Endothelial cell of umbilical vein (primary cell): ENCODE measurements around the gene CEACAM7. TPM values are rescaled to one million over a fixed set of nuclear protein-coding genes. Genes with fewer than 3 reads are reported as not detected.

Source experiments
- BruUV-seq: library from RNA; stranded (reverse); fragments of 400-500 nt; replicated peaks from 2 replicates; lab custom pipeline; 2021; lab: Mats Ljungman, UMichigan
- CTCF ChIA-PET: fragments of 300-600, 350-600 bp; sonication (Branson Sonifier 250); formaldehyde crosslinking; loops from one replicate; lab custom pipeline; 2021; ENCODE audit warnings: antibody characterized with exemption, inconsistent platforms; lab: Charles Lee
- POLR2A ChIA-PET: fragments of 300-600, 350-600 bp; sonication (Branson Sonifier 250); formaldehyde crosslinking; loops from one replicate; lab custom pipeline; 2021; ENCODE audit warnings: antibody characterized with exemption, inconsistent platforms; lab: Charles Lee
- DNase-seq: peaks from one replicate; pipeline ENCODE4 v3.0.0-alpha.2; 2011; ENCODE audit warnings: low read depth, low spot score
- FAIRE-seq: peaks from 2 replicates; lab custom pipeline; 2011; peaks lifted over from hg19 to GRCh38; lab: Jason Lieb, UNC
- H2AFZ ChIP-seq: 2 replicates; pipeline ENCODE4 v1.6.0; 2012; ENCODE audit warnings: low read depth, low read length, control low read depth, inconsistent platforms
- H3K27ac ChIP-seq: 2 replicates; pipeline ENCODE4 v1.5.1; 2011; ENCODE audit warnings: low read depth, mild to moderate bottlenecking, control low read depth, low read length, moderate library complexity; ENCODE audit not compliant: insufficient read depth
- H3K27me3 ChIP-seq, 2 experiments: 2 replicates each; pipeline versions ENCODE4 v1.6.0 to v1.6.1; 2011; ENCODE audit warnings: low read length in 2 of 2, mixed read lengths in 1 of 2; ENCODE audit not compliant: control insufficient read depth in 2 of 2, insufficient read depth in 2 of 2
- H3K36me3 ChIP-seq, 2 experiments: 2 replicates in 1 of 2; 3 replicates in 1 of 2; pipeline ENCODE4 v1.5.1; 2011; ENCODE audit warnings: low read length in 2 of 2, mild to moderate bottlenecking in 1 of 2, moderate library complexity in 1 of 2; ENCODE audit not compliant: control insufficient read depth in 2 of 2, insufficient read depth in 2 of 2; ENCODE audit errors: extremely low read depth in 1 of 2
- H3K4me1 ChIP-seq: 3 replicates; pipeline ENCODE4 v1.5.1; 2011; ENCODE audit warnings: mild to moderate bottlenecking, low read length; ENCODE audit not compliant: control insufficient read depth, insufficient read depth; ENCODE audit errors: extremely low read depth
- H3K4me2 ChIP-seq: 2 replicates; pipeline ENCODE4 v1.6.1; 2011; ENCODE audit warnings: low read length, control low read depth, mixed read lengths; ENCODE audit not compliant: insufficient read depth
- H3K4me3 ChIP-seq, 3 experiments: fragments of 200-600 bp in 1 of 3; sonication (generic), shearing (Covaris generic) in 1 of 3; replicated peaks in 1 of 3; 2 replicates each; pipeline ENCODE4 v1.5.1; 2011 to 2016; ENCODE audit warnings: control low read depth in 3 of 3, low read length in 3 of 3, mild to moderate bottlenecking in 2 of 3, inconsistent platforms in 1 of 3, low read depth in 1 of 3, moderate library complexity in 1 of 3; ENCODE audit not compliant: insufficient read depth in 1 of 3
- H3K79me2 ChIP-seq: 2 replicates; pipeline ENCODE4 v1.6.0; 2012; ENCODE audit warnings: low read length, inconsistent platforms; ENCODE audit not compliant: control insufficient read depth, insufficient read depth
- H3K9ac ChIP-seq: replicated peaks from 2 replicates; pipeline ENCODE3; 2011; ENCODE audit warnings: low read length, control low read depth; ENCODE audit not compliant: insufficient read depth; ENCODE audit errors: extremely low read depth
- H3K9me1 ChIP-seq: replicated peaks from 3 replicates; pipeline ENCODE4 v1.6.0; 2011; ENCODE audit warnings: mild to moderate bottlenecking, low read length; ENCODE audit not compliant: control insufficient read depth, insufficient read depth; ENCODE audit errors: extremely low read depth
- H3K9me3 ChIP-seq: replicated peaks from 2 replicates; pipeline ENCODE4 v1.5.1; 2012; ENCODE audit warnings: low read length, inconsistent platforms; ENCODE audit not compliant: control insufficient read depth, insufficient read depth
- H4K20me1 ChIP-seq: replicated peaks from 2 replicates; pipeline ENCODE3; 2011; ENCODE audit warnings: mild to moderate bottlenecking, low read length; ENCODE audit not compliant: control insufficient read depth, insufficient read depth; ENCODE audit errors: extremely low read depth
- CTCF ChIP-seq, 2 donors: IDR thresholded peaks; 1 replicate in 1 of 2; 2 replicates in 1 of 2; pipeline ENCODE4 v1.5.1; 2011; ENCODE audit warnings: low read length in 2 of 2, mild to moderate bottlenecking in 2 of 2, moderate library complexity in 2 of 2, control low read depth in 1 of 2, inconsistent platforms in 1 of 2, low read depth in 1 of 2; ENCODE audit not compliant: insufficient read depth in 1 of 2; ENCODE audit errors: extremely low read depth in 1 of 2
- EZH2 ChIP-seq: IDR thresholded peaks from 2 replicates; pipeline ENCODE4 v1.6.1; 2012; ENCODE audit warnings: borderline replicate concordance, low read depth, mild to moderate bottlenecking, moderate library complexity, low read length, inconsistent platforms; ENCODE audit not compliant: severe bottlenecking
- FOS ChIP-seq: IDR thresholded peaks from 2 replicates; pipeline ENCODE4 v1.6.1; 2011; ENCODE audit warnings: mild to moderate bottlenecking, low read length, moderate library complexity, borderline replicate concordance; ENCODE audit not compliant: insufficient read depth
- GATA2 ChIP-seq: IDR thresholded peaks from 2 replicates; pipeline ENCODE4 v1.7.0; 2011; ENCODE audit warnings: low read depth, mild to moderate bottlenecking, moderate library complexity, mixed read lengths, low read length; ENCODE audit not compliant: insufficient read length, insufficient read depth
- JUN ChIP-seq: IDR thresholded peaks from 2 replicates; pipeline ENCODE4 v1.6.1; 2011; ENCODE audit warnings: borderline replicate concordance, low read depth; ENCODE audit not compliant: insufficient read length, insufficient read depth
- MAX ChIP-seq: IDR thresholded peaks from 2 replicates; pipeline ENCODE4 v1.6.1; 2011; ENCODE audit not compliant: insufficient read depth, insufficient read length
- MYC ChIP-seq: IDR thresholded peaks from one replicate; pipeline ENCODE4 v1.6.1; 2011; ENCODE audit warnings: mild to moderate bottlenecking, low read depth, low read length
- POLR2A ChIP-seq: IDR thresholded peaks from 2 replicates; pipeline ENCODE4 v1.6.1; 2012; ENCODE audit warnings: low read depth, mild to moderate bottlenecking, control low read depth, low read length
- POLR2AphosphoS5 ChIP-seq: IDR thresholded peaks from 2 replicates; pipeline ENCODE4 v1.6.1; 2012; ENCODE audit warnings: low read depth, mild to moderate bottlenecking, control low read depth, low read length, moderate library complexity; ENCODE audit not compliant: insufficient read depth
- dilution Hi-C: fragments of 300-500 bp; cut with MboI; formaldehyde crosslinking; loops from one replicate; pipeline ENCODE4 v1.15.0; 2019; ENCODE audit warnings: low sequenced_read_pairs; ENCODE audit not compliant: extremely low pct_ligation_motif_present
- intact Hi-C: fragments of 100-400 bp; cut with micrococcal nuclease; formaldehyde crosslinking; loops from one replicate; pipeline ENCODE4 v1.10.0; 2022
- polyA plus RNA-seq, 4 experiments: library from polyadenylated mRNA; depleted of rRNA in 3 of 4; stranded (reverse) in 3 of 4; unstranded in 1 of 4; fragments of >200 nt; gene quantifications; 2 replicates each; pipeline versions ENCODE4 v1.2.1 to v1.2.3, GENCODE V29; 2011 to 2012; ENCODE audit warnings: missing spikeins in 1 of 4
- total RNA-seq: library from RNA; stranded (reverse); gene quantifications from 2 replicates; pipeline ENCODE4 v1.2.3, GENCODE V29; 2021

CEACAM7 gene
- total and polyA plus RNA-seq, 2 donors (not counting 3 experiments of a cell fraction or from before 2014, with no cell fraction given) = 0.03 TPM; not detected in 1

- ChIA-PET POLR2A (no interaction called here), CTCF (no interaction called here)
- no peak overlapping the region for H3K4me2 ChIP-seq
- no peak overlapping the region for H2AFZ ChIP-seq
- no peaks in the 10 kb centered on the region for H3K36me3 ChIP-seq
- peaks cover 6% of the 10 kb centered on the region for H3K9me3 ChIP-seq
- DNase-seq (no peak), FAIRE-seq (no peak)
- no peaks in the 10 kb centered on the region for H3K79me2 ChIP-seq
- no peaks in the 10 kb centered on the region for H3K9me1 ChIP-seq
- H3K4me1 ChIP-seq = no peaks in the 10 kb centered on the region
- no peak overlapping the region for H3K9ac ChIP-seq
- TF ChIP-seq FOS (no peak), EZH2 (no peak), GATA2 (no peak), JUN (no peak), POLR2AphosphoS5 (no peak), MAX (no peak), CTCF (IDR thresholded peaks at IDR 0.05; ENCODE audit: extremely low read depth in 1 of 2, insufficient read depth in 1 of 2, low read depth in 1 of 2, low read length in 2 of 2) (no peak), POLR2A (no peak), MYC (no peak)
- no peaks in the 10 kb centered on the region for H4K20me1 ChIP-seq
- dilution Hi-C loops (no loop called here), intact Hi-C loops (no loop called here)
- no peak overlapping the region for H3K4me3 ChIP-seq
- H3K27ac ChIP-seq = no peak overlapping the region
- H3K27me3 ChIP-seq = peaks cover 0 to under 1% of the 10 kb centered on the region in 2 experiments
- BruUV-seq = no TSS peak
Measured at GRCh38 chr19:41668315-41668714, 19.8 kb downstream of the CEACAM7 start.
